GM21526 (cell line): Measurements from ENCODE around the gene ZNF594.
A peak's percentile ranks its signal among the peaks of the same experiment; 100 is the strongest.
"Not testable (repeated sequence)": the region's sequence is repeated elsewhere in the genome, so short reads cannot be mapped to it uniquely, and the experiment has no call there.

ENCODE experiments used
- ATAC-seq: cut with Tn5 transposase; IDR thresholded peaks from one replicate; pipeline ENCODE4 v1.9.1; 2021; ENCODE audit warnings: moderate library complexity; ENCODE audit not compliant: unreplicated experiment, low FRiP score

The ZNF594 gene

GRCh38 chr17:5191541-5192417 is at the start of gene ZNF594:
ZNF594 (minus strand) TSS chr17:5191868; CDS start chr17:5184256, 7,612 bp downstream.
- ATAC-seq = peak; percentile 89

- not testable (repeated sequence) for ATAC-seq
Measured at GRCh38 chr17:5239769-5240168, 48.1 kb upstream of the ZNF594 start.

GRCh38 chr17:5238333-5238732 is 46.7 kb upstream of the ZNF594 start:
- ATAC-seq = no peak

- no peak for ATAC-seq
Measured at GRCh38 chr17:5237541-5238016, 45.9 kb upstream of the ZNF594 start.

GRCh38 chr17:5236938-5237540 is 45.4 kb upstream of the ZNF594 start:
- ATAC-seq = no peak

GRCh38 chr17:5234645-5235576 is 43.2 kb upstream of the ZNF594 start, which contains the start of gene SCIMP:
SCIMP (minus strand) TSS chr17:5234860; CDS start chr17:5234755, 105 bp downstream.
- ATAC-seq = peak; percentile 37

GRCh38 chr17:5233492-5233891 is 41.8 kb upstream of the ZNF594 start:
- not testable (repeated sequence) for ATAC-seq

- no peak for ATAC-seq
Measured at GRCh38 chr17:5226940-5227878, 35.5 kb upstream of the ZNF594 start.

- no peak for ATAC-seq
Measured at GRCh38 chr17:5225668-5226457, 34.2 kb upstream of the ZNF594 start.

GRCh38 chr17:5221912-5222311 is 30.2 kb upstream of the ZNF594 start:
- not testable (repeated sequence) for ATAC-seq

GRCh38 chr17:5220074-5220473 is 28.4 kb upstream of the ZNF594 start:
- no peak for ATAC-seq

- no peak for ATAC-seq
Measured at GRCh38 chr17:5219536-5219935, 27.9 kb upstream of the ZNF594 start.

GRCh38 chr17:5217562-5217961 is 25.9 kb upstream of the ZNF594 start:
- ATAC-seq = not testable (repeated sequence)

GRCh38 chr17:5211458-5211857 is 19.8 kb upstream of the ZNF594 start:
- ATAC-seq = no peak

GRCh38 chr17:5210614-5211252 is 19.1 kb upstream of the ZNF594 start:
- no peak for ATAC-seq

- ATAC-seq = no peak
Measured at GRCh38 chr17:5210091-5210490, 18.4 kb upstream of the ZNF594 start.

GRCh38 chr17:5209396-5209795 is 17.7 kb upstream of the ZNF594 start:
- ATAC-seq = no peak

- no peak for ATAC-seq
Measured at GRCh38 chr17:5203908-5204294, 12.2 kb upstream of the ZNF594 start.
